SHP77 (cell line): ENCODE results near the gene OSBP.
"Not testable (repeated sequence)": the region's sequence is repeated elsewhere in the genome, so short reads cannot be mapped to it uniquely, and the experiment has no call there.

Source experiments
- DNase-seq, 2 experiments: peaks; one replicate each; lab custom pipeline; 2025; lab: John Stamatoyannopoulos, UW

The OSBP gene

GRCh38 chr11:59615637-59616395 is at the start of gene OSBP:
OSBP (minus strand) TSS chr11:59615774; CDS start chr11:59615664, 110 bp downstream.
- DNase-seq = peak; percentile 88 to 91

GRCh38 chr11:59660621-59661020 is 45.0 kb upstream of the OSBP start:
- DNase-seq = no peak

GRCh38 chr11:59659981-59660380 is 44.4 kb upstream of the OSBP start:
- no peak for DNase-seq

GRCh38 chr11:59658036-59658435 is 42.5 kb upstream of the OSBP start:
- no peak for DNase-seq

GRCh38 chr11:59654893-59655292 is 39.3 kb upstream of the OSBP start:
- DNase-seq = no peak

- DNase-seq = no peak
Measured at GRCh38 chr11:59647245-59647980, 31.8 kb upstream of the OSBP start.

GRCh38 chr11:59644528-59644927 is 29.0 kb upstream of the OSBP start:
- DNase-seq = no peak

- no peak for DNase-seq
Measured at GRCh38 chr11:59643390-59643789, 27.8 kb upstream of the OSBP start.

- DNase-seq = no peak
Measured at GRCh38 chr11:59641156-59641555, 25.6 kb upstream of the OSBP start.

- DNase-seq = no peak
Measured at GRCh38 chr11:59630493-59630892, 14.9 kb upstream of the OSBP start.

- no peak for DNase-seq
Measured at GRCh38 chr11:59629996-59630395, 14.4 kb upstream of the OSBP start.

GRCh38 chr11:59626969-59627368 is 11.4 kb upstream of the OSBP start:
- DNase-seq = not testable (repeated sequence)

- no peak for DNase-seq
Measured at GRCh38 chr11:59625703-59626102, 10.1 kb upstream of the OSBP start.

- no peak for DNase-seq
Measured at GRCh38 chr11:59617876-59618275, 2.3 kb upstream of the OSBP start.

GRCh38 chr11:59616396-59616982 is 915 bp upstream of the OSBP start:
- no peak for DNase-seq

- peak in 1 of 2 experiments; percentile 14 for DNase-seq
Measured at GRCh38 chr11:59615120-59615636, 396 bp downstream of the OSBP start.

- no peak for DNase-seq
Measured at GRCh38 chr11:59614277-59615119, 1.1 kb downstream of the OSBP start.

- DNase-seq = peak; percentile 18 to 37
Measured at GRCh38 chr11:59611570-59612565, 3.7 kb downstream of the OSBP start.

- no peak for DNase-seq
Measured at GRCh38 chr11:59610289-59610688, 5.3 kb downstream of the OSBP start.

GRCh38 chr11:59607703-59608454 is 7.7 kb downstream of the OSBP start:
- no peak for DNase-seq
